Stimulated activated naive CD8-positive, alpha-beta T cell treated with anti-CD3 and anti-CD28 coated beads, Interleukin-15, amount 100 ng/mL, for 72 hours (primary cell): Measurements from ENCODE around the gene CCDC91.
"Not testable (repeated sequence)": the region's sequence is repeated elsewhere in the genome, so short reads cannot be mapped to it uniquely, and the experiment has no call there.

Source experiments
- ATAC-seq: fragments of 150-1000 bp; cut with Tn5 transposase; 2 replicates; pipeline ENCODE4 v1.10.0; 2021; ENCODE audit warnings: mild to moderate bottlenecking, moderate library complexity
- DNase-seq, 2 donors: peaks; one replicate each; pipeline ENCODE4 v3.0.0; 2021 to 2022
- H3K27ac Mint-ChIP-seq, 2 donors: one replicate each; pipeline ENCODE4 v1.8.0; 2022; ENCODE audit warnings: mild to moderate bottlenecking in 2 of 2, mixed read lengths in 2 of 2, moderate library complexity in 2 of 2
- H3K27me3 Mint-ChIP-seq: one replicate; pipeline ENCODE4 v1.8.0; 2022; ENCODE audit warnings: mixed read lengths
- H3K4me1 Mint-ChIP-seq: one replicate; pipeline ENCODE4 v1.8.0; 2022; ENCODE audit warnings: mild to moderate bottlenecking, mixed read lengths
- H3K4me3 Mint-ChIP-seq, 2 donors: one replicate each; pipeline ENCODE4 v1.8.0; 2022; ENCODE audit warnings: mild to moderate bottlenecking in 2 of 2, mixed read lengths in 2 of 2, moderate library complexity in 1 of 2
- H3K9me3 Mint-ChIP-seq, 2 donors: one replicate each; pipeline ENCODE4 v1.8.0; 2022; ENCODE audit warnings: mixed read lengths in 2 of 2

Gene CCDC91

GRCh38 chr12:28329727-28330126, 139.5 kb downstream of the CCDC91 start:
- not testable (repeated sequence) for DNase-seq, H3K27me3 Mint-ChIP-seq, ATAC-seq, H3K9me3 Mint-ChIP-seq, H3K4me3 Mint-ChIP-seq, H3K27ac Mint-ChIP-seq, H3K4me1 Mint-ChIP-seq

GRCh38 chr12:28330232-28330631, 140.0 kb downstream of the CCDC91 start:
- H3K27ac Mint-ChIP-seq, H3K9me3 Mint-ChIP-seq, DNase-seq, H3K4me3 Mint-ChIP-seq, ATAC-seq, H3K4me1 Mint-ChIP-seq, H3K27me3 Mint-ChIP-seq: not testable (repeated sequence)

- Mint-ChIP-seq H3K9me3 (peaks cover 0 to 8% of the 10 kb centered on the region in 2 donors), H3K4me1 (peaks cover 4% of the 10 kb centered on the region), H3K27ac (no peak overlapping the region), H3K27me3 (no peaks in the 10 kb centered on the region), H3K4me3 (no peak overlapping the region)
- ATAC-seq (no peak), DNase-seq (no peak)
Measured at GRCh38 chr12:28331130-28331529, 140.9 kb downstream of the CCDC91 start.

GRCh38 chr12:28340261-28341045, 150.2 kb downstream of the CCDC91 start:
- H3K9me3 Mint-ChIP-seq, result peaks cover 4 to 8% of the 10 kb centered on the region in 2 donors
- peak; percentile 56 for ATAC-seq
- no peak for DNase-seq
- peak overlapping the region in 1 of 2 donors; percentile 60 for H3K27ac Mint-ChIP-seq
- H3K4me3 Mint-ChIP-seq, result no peak overlapping the region
- peaks cover 8% of the 10 kb centered on the region for H3K4me1 Mint-ChIP-seq
- H3K27me3 Mint-ChIP-seq, result no peaks in the 10 kb centered on the region

- DNase-seq, result no peak
- no peak for ATAC-seq
- Mint-ChIP-seq H3K27me3 (no peaks in the 10 kb centered on the region), H3K4me1 (peaks cover 8% of the 10 kb centered on the region), H3K4me3 (no peak overlapping the region), H3K9me3 (peaks cover 8 to 13% of the 10 kb centered on the region in 2 donors), H3K27ac (no peak overlapping the region)
Measured at GRCh38 chr12:28343713-28344112, 153.5 kb downstream of the CCDC91 start.

GRCh38 chr12:28346567-28346966, 156.3 kb downstream of the CCDC91 start:
- Mint-ChIP-seq H3K27ac (no peak overlapping the region), H3K4me1 (peaks cover 9% of the 10 kb centered on the region), H3K9me3 (peaks cover 3 to 9% of the 10 kb centered on the region in 2 donors), H3K27me3 (no peaks in the 10 kb centered on the region), H3K4me3 (no peak overlapping the region)
- DNase-seq, result no peak
- ATAC-seq, result no peak

- DNase-seq (no peak), ATAC-seq (no peak)
- peaks cover 15 to 19% of the 10 kb centered on the region in 2 donors for H3K9me3 Mint-ChIP-seq
- H3K4me3 Mint-ChIP-seq, result no peak overlapping the region
- H3K27me3 Mint-ChIP-seq, result no peaks in the 10 kb centered on the region
- peak overlapping the region in 1 of 2 donors; percentile 46 for H3K27ac Mint-ChIP-seq
- peaks cover 9% of the 10 kb centered on the region for H3K4me1 Mint-ChIP-seq
Measured at GRCh38 chr12:28349196-28349595, 158.9 kb downstream of the CCDC91 start.

- peaks cover 16 to 22% of the 10 kb centered on the region in 2 donors for H3K9me3 Mint-ChIP-seq
- DNase-seq, result no peak
- H3K4me3 Mint-ChIP-seq, result no peak overlapping the region
- no peak overlapping the region for H3K27ac Mint-ChIP-seq
- peaks cover 9% of the 10 kb centered on the region for H3K4me1 Mint-ChIP-seq
- ATAC-seq, result no peak
- no peaks in the 10 kb centered on the region for H3K27me3 Mint-ChIP-seq
Measured at GRCh38 chr12:28350502-28350901, 160.2 kb downstream of the CCDC91 start.

- no peak overlapping the region for H3K4me3 Mint-ChIP-seq
- peaks cover 9% of the 10 kb centered on the region for H3K4me1 Mint-ChIP-seq
- ATAC-seq (no peak), DNase-seq (no peak)
- H3K9me3 Mint-ChIP-seq, result peaks cover 16 to 22% of the 10 kb centered on the region in 2 donors
- no peak overlapping the region for H3K27ac Mint-ChIP-seq
- no peaks in the 10 kb centered on the region for H3K27me3 Mint-ChIP-seq
Measured at GRCh38 chr12:28351414-28351813, 161.2 kb downstream of the CCDC91 start.

- H3K27me3 Mint-ChIP-seq, result no peaks in the 10 kb centered on the region
- ATAC-seq, result no peak
- H3K4me1 Mint-ChIP-seq, result peaks cover 9% of the 10 kb centered on the region
- H3K9me3 Mint-ChIP-seq, result peaks cover 7 to 22% of the 10 kb centered on the region in 2 donors
- no peak overlapping the region for H3K27ac Mint-ChIP-seq
- DNase-seq, result no peak
- H3K4me3 Mint-ChIP-seq, result no peak overlapping the region
Measured at GRCh38 chr12:28355161-28355560, 164.9 kb downstream of the CCDC91 start.

- DNase-seq (no peak), ATAC-seq (no peak)
- H3K9me3 Mint-ChIP-seq, result no peaks in the 10 kb centered on the region
- H3K4me1 Mint-ChIP-seq, result no peaks in the 10 kb centered on the region
- no peak overlapping the region for H3K4me3 Mint-ChIP-seq
- no peaks in the 10 kb centered on the region for H3K27me3 Mint-ChIP-seq
- H3K27ac Mint-ChIP-seq, result peak overlapping the region in 1 of 2 donors; percentile 60
Measured at GRCh38 chr12:28360253-28360652, 170.0 kb downstream of the CCDC91 start.

GRCh38 chr12:28367326-28367725, 177.1 kb downstream of the CCDC91 start:
- no peaks in the 10 kb centered on the region for H3K4me1 Mint-ChIP-seq
- no peak overlapping the region for H3K27ac Mint-ChIP-seq
- no peak overlapping the region for H3K4me3 Mint-ChIP-seq
- ATAC-seq (no peak), DNase-seq (no peak)
- H3K27me3 Mint-ChIP-seq, result no peaks in the 10 kb centered on the region
- peaks cover 34 to 37% of the 10 kb centered on the region in 2 donors for H3K9me3 Mint-ChIP-seq

- no peak overlapping the region for H3K27ac Mint-ChIP-seq
- peaks cover 34 to 37% of the 10 kb centered on the region in 2 donors for H3K9me3 Mint-ChIP-seq
- no peaks in the 10 kb centered on the region for H3K4me1 Mint-ChIP-seq
- DNase-seq (no peak), ATAC-seq (no peak)
- H3K4me3 Mint-ChIP-seq, result no peak overlapping the region
- H3K27me3 Mint-ChIP-seq, result no peaks in the 10 kb centered on the region
Measured at GRCh38 chr12:28367993-28368392, 177.7 kb downstream of the CCDC91 start.

GRCh38 chr12:28369483-28369882, 179.2 kb downstream of the CCDC91 start:
- Mint-ChIP-seq H3K4me1 (no peaks in the 10 kb centered on the region), H3K4me3 (no peak overlapping the region), H3K27ac (no peak overlapping the region), H3K9me3 (peaks cover 34 to 44% of the 10 kb centered on the region in 2 donors), H3K27me3 (no peaks in the 10 kb centered on the region)
- DNase-seq (no peak), ATAC-seq (no peak)

- DNase-seq, result no peak
- no peak overlapping the region for H3K4me3 Mint-ChIP-seq
- ATAC-seq, result no peak
- no peaks in the 10 kb centered on the region for H3K27me3 Mint-ChIP-seq
- peaks cover 6% of the 10 kb centered on the region for H3K4me1 Mint-ChIP-seq
- no peak overlapping the region for H3K27ac Mint-ChIP-seq
- peaks cover 13 to 24% of the 10 kb centered on the region in 2 donors for H3K9me3 Mint-ChIP-seq
Measured at GRCh38 chr12:28374556-28374955, 184.3 kb downstream of the CCDC91 start.

- Mint-ChIP-seq H3K9me3 (peaks cover 0 to 3% of the 10 kb centered on the region in 2 donors), H3K4me3 (no peak overlapping the region), H3K4me1 (peaks cover 6% of the 10 kb centered on the region), H3K27me3 (no peaks in the 10 kb centered on the region), H3K27ac (no peak overlapping the region)
- ATAC-seq (no peak), DNase-seq (no peak)
Measured at GRCh38 chr12:28378736-28379135, 188.5 kb downstream of the CCDC91 start.

GRCh38 chr12:28379779-28380178, 189.5 kb downstream of the CCDC91 start:
- ATAC-seq, H3K9me3 Mint-ChIP-seq, DNase-seq: not testable (repeated sequence)

More at GRCh38 chr12:28379779-28380178, 189.5 kb downstream of the CCDC91 start:
- H3K4me3 Mint-ChIP-seq, H3K27ac Mint-ChIP-seq, H3K4me1 Mint-ChIP-seq, H3K27me3 Mint-ChIP-seq: not testable (repeated sequence)
